ENCODE data around the gene FBXW7.

DNA sequence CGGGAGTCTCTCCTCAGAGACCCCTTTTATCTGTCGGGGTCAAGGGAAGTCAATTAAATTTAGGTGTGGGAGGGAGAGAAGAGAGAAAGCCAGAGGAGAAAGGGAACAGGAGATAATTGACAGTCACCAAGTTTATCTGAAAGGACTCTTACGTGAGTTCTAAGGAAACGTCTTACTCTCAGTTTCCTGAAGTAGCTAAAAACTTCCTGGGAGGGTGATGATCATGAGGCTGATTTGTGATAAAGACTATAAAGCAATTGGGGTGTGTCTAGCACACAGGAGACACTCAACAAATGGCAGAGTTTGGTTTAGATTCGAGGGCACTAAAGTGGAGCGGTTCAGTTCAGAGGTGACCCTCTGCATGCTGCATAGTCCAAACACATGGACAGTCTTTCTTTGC, 254.1 kb downstream of the FBXW7 start:
- TF ChIP-seq, protein P1, sequence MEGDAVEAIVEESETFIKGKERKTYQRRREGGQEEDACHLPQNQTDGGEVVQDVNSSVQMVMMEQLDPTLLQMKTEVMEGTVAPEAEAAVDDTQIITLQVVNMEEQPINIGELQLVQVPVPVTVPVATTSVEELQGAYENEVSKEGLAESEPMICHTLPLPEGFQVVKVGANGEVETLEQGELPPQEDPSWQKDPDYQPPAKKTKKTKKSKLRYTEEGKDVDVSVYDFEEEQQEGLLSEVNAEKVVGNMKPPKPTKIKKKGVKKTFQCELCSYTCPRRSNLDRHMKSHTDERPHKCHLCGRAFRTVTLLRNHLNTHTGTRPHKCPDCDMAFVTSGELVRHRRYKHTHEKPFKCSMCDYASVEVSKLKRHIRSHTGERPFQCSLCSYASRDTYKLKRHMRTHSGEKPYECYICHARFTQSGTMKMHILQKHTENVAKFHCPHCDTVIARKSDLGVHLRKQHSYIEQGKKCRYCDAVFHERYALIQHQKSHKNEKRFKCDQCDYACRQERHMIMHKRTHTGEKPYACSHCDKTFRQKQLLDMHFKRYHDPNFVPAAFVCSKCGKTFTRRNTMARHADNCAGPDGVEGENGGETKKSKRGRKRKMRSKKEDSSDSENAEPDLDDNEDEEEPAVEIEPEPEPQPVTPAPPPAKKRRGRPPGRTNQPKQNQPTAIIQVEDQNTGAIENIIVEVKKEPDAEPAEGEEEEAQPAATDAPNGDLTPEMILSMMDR (IDR thresholded peaks at IDR 0.05) = no peak
- no peak for TF ChIP-seq POLR2A (IDR thresholded peaks at IDR 0.05)

Data from thyroid gland (tissue), 4 donors.